Testis (tissue), 2 donors: ENCODE results near the gene MRPL44.

ENCODE experiments used
- CTCF ChIP-seq, 3 experiments: fragments of 450-650 bp in 2 of 3; fragments of 200-600 bp in 1 of 3; sonication (generic) in 1 of 3; IDR thresholded peaks; one replicate each; pipeline ENCODE4 v1.5.1; 2016 to 2019; ENCODE audit warnings: antibody characterized with exemption in 3 of 3, mild to moderate bottlenecking in 2 of 3, moderate library complexity in 1 of 3
- POLR2A ChIP-seq: fragments of 450-650 bp; IDR thresholded peaks from one replicate; pipeline ENCODE4 v1.6.1; 2017; ENCODE audit warnings: antibody characterized with exemption, mild to moderate bottlenecking, moderate library complexity

DNA sequence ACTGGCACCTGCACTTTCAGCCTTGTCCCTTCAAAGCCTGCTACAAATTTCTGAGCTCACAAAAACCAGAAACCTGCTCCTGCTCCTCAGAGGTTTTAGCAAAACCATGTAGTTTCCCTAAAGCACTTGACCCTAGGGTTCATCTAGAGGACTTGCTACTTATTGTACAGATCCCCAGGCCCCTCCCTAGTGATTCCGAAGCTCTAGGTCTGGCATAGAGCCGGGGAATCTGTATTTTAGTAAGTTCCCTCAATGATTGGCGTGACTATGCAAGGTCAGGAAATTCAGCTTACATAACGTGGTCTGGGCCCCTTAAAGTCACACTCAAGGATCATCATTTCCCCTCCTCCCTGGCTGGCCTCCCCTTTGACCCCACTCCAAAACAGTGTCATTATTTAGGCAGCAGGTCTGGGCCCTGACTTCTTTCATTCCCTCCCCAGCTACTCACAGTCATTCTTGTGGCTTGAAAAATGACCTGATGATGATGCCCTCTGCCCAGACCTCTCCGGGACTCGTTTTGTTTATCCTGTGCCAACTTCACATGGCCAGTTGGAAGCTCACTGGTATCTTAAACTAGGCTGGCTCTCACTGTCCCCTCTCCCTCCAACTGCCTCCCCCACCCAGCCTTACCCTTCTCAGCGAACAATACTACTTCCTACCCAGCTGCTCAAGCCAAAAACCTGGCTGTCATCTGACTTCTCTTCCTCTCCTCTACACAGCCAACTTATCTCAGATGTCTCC, 48.1 kb upstream of the MRPL44 start:
- no peak for TF ChIP-seq POLR2A
- TF ChIP-seq CTCF (IDR thresholded peaks at IDR 0.05): no peak
